Ovary (tissue), 3 donors: ENCODE results near the gene POLE.

ENCODE experiments used
- EP300 ChIP-seq: sonication (generic); formaldehyde crosslinking; IDR thresholded peaks from one replicate; pipeline ENCODE4 v1.6.1; 2017; ENCODE audit warnings: antibody characterized with exemption
- POLR2A ChIP-seq: fragments of 450-650 bp; IDR thresholded peaks from one replicate; pipeline ENCODE4 v1.6.1; 2017; ENCODE audit warnings: antibody characterized with exemption, mild to moderate bottlenecking, moderate library complexity
- TF ChIP-seq, protein P1 (sequence below), 3 donors: fragments of 450-650 bp in 2 of 3; fragments of 200-600 bp in 1 of 3; IDR thresholded peaks; one replicate each; pipeline versions ENCODE4 v1.5.1 to v1.8.0; 2016 to 2022; ENCODE audit warnings: antibody characterized with exemption in 3 of 3, mild to moderate bottlenecking in 1 of 3
- donor health status: DM: no; HTN: no; CAD: no.

DNA sequence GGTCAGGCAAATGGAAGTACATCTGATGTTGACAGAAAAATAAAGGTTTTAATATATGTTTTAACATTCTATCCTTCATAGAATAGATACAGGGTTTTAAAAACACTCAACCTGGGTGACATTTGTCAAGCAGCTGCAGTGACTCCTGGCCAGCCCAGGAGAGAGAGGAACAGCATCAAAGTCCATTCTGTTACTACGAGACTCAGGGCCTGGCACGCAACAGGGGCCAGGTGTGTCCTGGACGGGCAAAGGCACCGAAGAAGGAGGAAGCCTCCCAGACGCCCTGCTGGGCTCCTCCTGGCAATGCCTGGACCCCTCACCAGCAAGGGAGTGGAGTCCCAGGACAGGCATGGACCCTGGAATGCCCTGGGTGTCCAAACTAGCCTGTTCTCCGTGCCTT lies 98.8 kb downstream of the POLE start:
- TF ChIP-seq, protein P1, sequence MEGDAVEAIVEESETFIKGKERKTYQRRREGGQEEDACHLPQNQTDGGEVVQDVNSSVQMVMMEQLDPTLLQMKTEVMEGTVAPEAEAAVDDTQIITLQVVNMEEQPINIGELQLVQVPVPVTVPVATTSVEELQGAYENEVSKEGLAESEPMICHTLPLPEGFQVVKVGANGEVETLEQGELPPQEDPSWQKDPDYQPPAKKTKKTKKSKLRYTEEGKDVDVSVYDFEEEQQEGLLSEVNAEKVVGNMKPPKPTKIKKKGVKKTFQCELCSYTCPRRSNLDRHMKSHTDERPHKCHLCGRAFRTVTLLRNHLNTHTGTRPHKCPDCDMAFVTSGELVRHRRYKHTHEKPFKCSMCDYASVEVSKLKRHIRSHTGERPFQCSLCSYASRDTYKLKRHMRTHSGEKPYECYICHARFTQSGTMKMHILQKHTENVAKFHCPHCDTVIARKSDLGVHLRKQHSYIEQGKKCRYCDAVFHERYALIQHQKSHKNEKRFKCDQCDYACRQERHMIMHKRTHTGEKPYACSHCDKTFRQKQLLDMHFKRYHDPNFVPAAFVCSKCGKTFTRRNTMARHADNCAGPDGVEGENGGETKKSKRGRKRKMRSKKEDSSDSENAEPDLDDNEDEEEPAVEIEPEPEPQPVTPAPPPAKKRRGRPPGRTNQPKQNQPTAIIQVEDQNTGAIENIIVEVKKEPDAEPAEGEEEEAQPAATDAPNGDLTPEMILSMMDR (IDR thresholded peaks at IDR 0.05): no peak
- no peak for TF ChIP-seq POLR2A
- no peak for TF ChIP-seq EP300
